Right lobe of liver (tissue), 6 donors: Measurements from ENCODE around the gene HACD2. TPM values are rescaled to one million over a fixed set of nuclear protein-coding genes. Genes with fewer than 3 reads are reported as not detected.
A peak's percentile ranks its signal among the peaks of the same experiment; 100 is the strongest.

Source experiments
- ATAC-seq, 4 donors: fragments of 200-7000 bp; cut with Tn5 transposase; one replicate each; pipeline ENCODE4 v1.9.1; 2020; ENCODE audit warnings: mild to moderate bottlenecking in 4 of 4, moderate library complexity in 4 of 4
- DNase-seq, 3 donors: peaks; one replicate each; pipeline ENCODE4 v3.0.0-alpha.2; 2020
- H3K27ac ChIP-seq, 3 donors: fragments of 200-600 bp; one replicate each; pipeline ENCODE4 v1.8.0; 2022
- H3K27me3 ChIP-seq, 2 donors: fragments of 200-600 bp; one replicate each; pipeline ENCODE4 v1.8.0; 2022
- H3K36me3 ChIP-seq, 4 donors: fragments of 200-600 bp; sonication (generic) in 1 of 4; one replicate each; pipeline versions ENCODE4 v1.5.1 to v1.8.0; 2017 to 2022; ENCODE audit warnings: control low read depth in 1 of 4
- H3K4me1 ChIP-seq, 4 donors: fragments of 200-600 bp; sonication (generic) in 1 of 4; one replicate each; pipeline versions ENCODE4 v1.5.1 to v1.8.0; 2017 to 2022; ENCODE audit warnings: control low read depth in 1 of 4
- H3K4me3 ChIP-seq, 3 donors: fragments of 200-600 bp; one replicate each; pipeline ENCODE4 v1.8.0; 2022
- H3K9me3 ChIP-seq, 4 donors: fragments of 200-600 bp; sonication (generic) in 1 of 4; one replicate each; pipeline versions ENCODE4 v1.5.1 to v1.8.0; 2017 to 2022; ENCODE audit warnings: control low read depth in 1 of 4
- CTCF ChIP-seq, 4 donors: fragments of 200-600 bp in 3 of 4; fragments of 450-650 bp in 1 of 4; IDR thresholded peaks; one replicate each; pipeline versions ENCODE4 v1.5.1 to v1.8.0; 2016 to 2022; ENCODE audit warnings: antibody characterized with exemption in 4 of 4, mild to moderate bottlenecking in 2 of 4
- POLR2A ChIP-seq: fragments of 450-650 bp; IDR thresholded peaks from one replicate; pipeline ENCODE4 v1.6.1; 2017; ENCODE audit warnings: antibody characterized with exemption, mild to moderate bottlenecking
- WGBS: methylation state at CpG from one replicate; pipeline ENCODE4 v1.1.6; 2018; ENCODE audit warnings: low coverage, low lambda C conversion rate; ENCODE audit not compliant: insufficient coverage; ENCODE audit errors: missing lambda C conversion rate; 5-methylcytosine and 5-hydroxymethylcytosine counted together
- intact Hi-C, 2 donors: fragments of 100-400 bp; cut with DNase I; formaldehyde crosslinking; loops; one replicate each; pipeline versions ENCODE4 v1.11.2 to v1.14.1; 2022
- total RNA-seq, 6 experiments: library from RNA; depleted of rRNA in 2 of 6; stranded (reverse); fragments of >200 nt in 2 of 6; fragmentation: NEBNext Ultra II Directional in 3 of 6; extraction: Animal tissue kit (Norgen Biotek cat#: 25700) in 3 of 6; gene quantifications; one replicate each; pipeline versions ENCODE4 v1.1.0 to v1.2.4, GENCODE V29; 2016 to 2023
- donor health status: DM: no; HTN: yes; CAD: no.
- donor health status: DM: no; HTN: no; CAD: no.
- donor health status: DM: no; HTN: no; CAD: no.
- donor health status: DM: no; HTN: yes; CAD: no.
- donor health status: DM: no; HTN: yes; CAD: no.

The HACD2 gene
- total RNA-seq, 6 experiments from 2014 or later: 23.0 to 39.8 (median 27.2) TPM

GRCh38 chr3:123458255-123458654, 126.6 kb downstream of the HACD2 start:
- Histone ChIP-seq H3K36me3 (no peaks in the 10 kb centered on the region), H3K9me3 (no peaks in the 10 kb centered on the region), H3K27me3 (no peaks in the 10 kb centered on the region), H3K4me1 (peaks cover 0 to 9% (median 0%) of the 10 kb centered on the region in 4 donors), H3K4me3 (no peak overlapping the region), H3K27ac (no peak overlapping the region)
- no peak for ATAC-seq
- intact Hi-C loops: no loop called here
- no peak for DNase-seq
- TF ChIP-seq CTCF (IDR thresholded peaks at IDR 0.05) (no peak), POLR2A (no peak)
- WGBS: 78% methylated on average over 4 of the region's 5 CpGs

DNA sequence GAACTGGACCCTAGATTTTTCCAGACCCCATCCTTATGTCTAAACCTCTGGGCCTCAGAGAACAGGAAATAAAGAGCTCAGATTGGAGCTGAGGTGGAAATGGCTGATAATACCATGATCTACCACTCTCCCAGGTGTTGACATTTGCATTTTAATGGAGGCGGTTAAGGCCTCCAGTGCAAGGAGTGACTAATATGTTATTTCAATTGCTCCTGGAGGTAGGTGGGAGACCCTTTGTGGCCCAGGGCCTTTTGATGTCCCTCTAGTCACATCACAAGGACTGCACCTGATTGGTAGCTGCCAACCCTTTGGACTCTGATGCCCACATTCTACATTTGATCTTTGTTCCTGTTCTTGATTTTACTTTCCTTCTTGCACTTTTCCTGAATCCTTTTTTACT, 127.0 kb downstream of the HACD2 start:
- WGBS: no CpG with 5 or more reads among the region's 1 CpG
- intact Hi-C loops: no loop called here
- H3K4me1 ChIP-seq: peaks cover 0 to 9% (median 0%) of the 10 kb centered on the region in 4 donors
- no peak for ATAC-seq
- no peak for TF ChIP-seq CTCF (IDR thresholded peaks at IDR 0.05)
- no peak for TF ChIP-seq POLR2A
- DNase-seq: no peak
- no peak overlapping the region for H3K4me3 ChIP-seq
- H3K27me3 ChIP-seq: no peaks in the 10 kb centered on the region
- no peaks in the 10 kb centered on the region for H3K9me3 ChIP-seq
- H3K36me3 ChIP-seq: no peaks in the 10 kb centered on the region
- H3K27ac ChIP-seq: no peak overlapping the region

- Histone ChIP-seq H3K36me3 (no peaks in the 10 kb centered on the region), H3K4me3 (no peak overlapping the region), H3K4me1 (peaks cover 0 to 17% (median 0%) of the 10 kb centered on the region in 4 donors), H3K27me3 (peaks cover 0 to 6% of the 10 kb centered on the region in 2 donors), H3K9me3 (no peaks in the 10 kb centered on the region), H3K27ac (no peak overlapping the region)
- no peak for ATAC-seq
- no peak for DNase-seq
- 59% methylated on average over 3 of the region's 3 CpGs for WGBS
- TF ChIP-seq POLR2A (no peak), CTCF (IDR thresholded peaks at IDR 0.05) (no peak)
- intact Hi-C loops: no loop called here
These were observed 131.2 kb downstream of the HACD2 start for GRCh38 chr3:123453675-123454074.

DNA sequence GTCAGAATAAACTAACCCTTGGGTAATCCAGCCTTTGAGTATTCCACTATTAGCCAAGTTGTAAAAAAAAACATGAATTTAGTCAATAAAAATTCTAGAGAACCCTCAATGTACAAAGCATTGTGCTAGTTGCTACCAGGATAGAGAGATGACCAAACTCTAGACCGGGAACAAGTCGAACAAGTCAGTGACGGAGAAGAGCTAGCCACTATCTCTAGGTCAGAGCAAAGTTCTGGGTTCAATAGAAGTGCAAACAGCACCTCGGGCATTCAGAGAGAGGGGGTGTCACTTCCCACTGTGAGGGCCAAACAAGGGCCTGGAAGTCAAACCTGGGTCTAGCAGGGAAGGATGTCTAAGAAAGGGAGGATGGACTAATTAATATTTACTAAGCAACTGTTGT, 133.7 kb downstream of the HACD2 start:
- H3K4me3 ChIP-seq: no peak overlapping the region
- H3K27ac ChIP-seq: no peak overlapping the region
- no peak for DNase-seq
- ATAC-seq: peak in 2 of 4 donors; percentile 32 to 63
- peaks cover 0 to 11% of the 10 kb centered on the region in 2 donors for H3K27me3 ChIP-seq
- peaks cover 0 to 23% (median 0%) of the 10 kb centered on the region in 4 donors for H3K4me1 ChIP-seq
- H3K36me3 ChIP-seq: no peaks in the 10 kb centered on the region
- TF ChIP-seq POLR2A: no peak
- no peak for TF ChIP-seq CTCF (IDR thresholded peaks at IDR 0.05)
- intact Hi-C loops: no loop called here
- no peaks in the 10 kb centered on the region for H3K9me3 ChIP-seq
- 28% methylated on average over 4 of the region's 4 CpGs for WGBS
